ENCODE results near the gene CAP1.

CAP1 gene

GRCh38 chr1:40057310-40058030 lies 16.9 kb downstream of the CAP1 start:
- H3K4me3 ChIP-seq (ENCODE audit: control insufficient read depth, low read depth, low read length), result no peak overlapping the region
- DNase-seq (ENCODE audit: low read depth), result no peak
- no peak for TF ChIP-seq CTCF (IDR thresholded peaks at IDR 0.05; ENCODE audit: control insufficient read depth, insufficient read depth, low read depth, low read length, missing control alignments)

- no peak for TF ChIP-seq CTCF (IDR thresholded peaks at IDR 0.05; ENCODE audit: control insufficient read depth, insufficient read depth, low read depth, low read length, missing control alignments)
- H3K4me3 ChIP-seq (ENCODE audit: control insufficient read depth, low read depth, low read length), result no peak overlapping the region
- no peak for DNase-seq (ENCODE audit: low read depth)
These were observed 17.5 kb downstream of the CAP1 start for GRCh38 chr1:40058097-40058452.

GRCh38 chr1:40058453-40059337 lies 18.2 kb downstream of the CAP1 start:
- no peak for DNase-seq (ENCODE audit: low read depth)
- TF ChIP-seq CTCF (IDR thresholded peaks at IDR 0.05; ENCODE audit: control insufficient read depth, insufficient read depth, low read depth, low read length, missing control alignments), result no peak
- no peak overlapping the region for H3K4me3 ChIP-seq (ENCODE audit: control insufficient read depth, low read depth, low read length)

GRCh38 chr1:40059338-40059959 lies 18.9 kb downstream of the CAP1 start:
- TF ChIP-seq CTCF (IDR thresholded peaks at IDR 0.05; ENCODE audit: control insufficient read depth, insufficient read depth, low read depth, low read length, missing control alignments), result no peak
- no peak for DNase-seq (ENCODE audit: low read depth)
- H3K4me3 ChIP-seq (ENCODE audit: control insufficient read depth, low read depth, low read length), result no peak overlapping the region

- H3K4me3 ChIP-seq (ENCODE audit: control insufficient read depth, low read depth, low read length), result no peak overlapping the region
- no peak for DNase-seq (ENCODE audit: low read depth)
- no peak for TF ChIP-seq CTCF (IDR thresholded peaks at IDR 0.05; ENCODE audit: control insufficient read depth, insufficient read depth, low read depth, low read length, missing control alignments)
These were observed 19.6 kb downstream of the CAP1 start for GRCh38 chr1:40059960-40060750.
